H1 (cell line): ENCODE results near the gene ZNF619. TPM values are rescaled to one million over a fixed set of nuclear protein-coding genes. Genes with fewer than 3 reads are reported as not detected.

ENCODE experiments used
- CTCF ChIA-PET: fragments of 300-600 bp; sonication (Branson Sonifier 250); formaldehyde crosslinking; loops from one replicate; lab custom pipeline; 2021; ENCODE audit not compliant: partially characterized antibody; lab: Charles Lee
- POLR2A ChIA-PET: fragments of 300-600 bp; sonication (Branson Sonifier 250); formaldehyde crosslinking; loops from one replicate; lab custom pipeline; 2021; ENCODE audit warnings: inconsistent platforms; ENCODE audit not compliant: partially characterized antibody; lab: Charles Lee
- DNase-seq, 2 experiments: peaks; one replicate each; pipeline versions ENCODE4 v3.0.0 to v3.0.0-alpha.2; 2010 to 2022; ENCODE audit warnings: low spot score in 2 of 2, low read depth in 1 of 2, mixed read lengths in 1 of 2
- FAIRE-seq: peaks from 2 replicates; lab custom pipeline; 2011; peaks lifted over from hg19 to GRCh38; lab: Jason Lieb, UNC
- H2AFZ ChIP-seq: 2 replicates; pipeline ENCODE4 v1.8.1; 2012; ENCODE audit warnings: low read length, inconsistent platforms
- H2AK5ac ChIP-seq: 2 replicates; pipeline ENCODE4 v1.6.1; 2013; ENCODE audit warnings: low read depth, low read length
- H2BK120ac ChIP-seq: replicated peaks from 2 replicates; pipeline ENCODE3; 2013; ENCODE audit warnings: low read depth, low read length, inconsistent platforms
- H2BK12ac ChIP-seq: 2 replicates; pipeline ENCODE4 v1.6.1; 2013; ENCODE audit warnings: low read depth, low read length
- H2BK15ac ChIP-seq: 2 replicates; pipeline ENCODE4 v1.6.1; 2013; ENCODE audit warnings: low read length
- H2BK20ac ChIP-seq: 2 replicates; pipeline ENCODE4 v1.6.1; 2013; ENCODE audit warnings: low read length
- H2BK5ac ChIP-seq: 2 replicates; pipeline ENCODE4 v1.6.1; 2013; ENCODE audit warnings: low read depth, low read length
- H3K14ac ChIP-seq: 2 replicates; pipeline ENCODE4 v1.6.1; 2013; ENCODE audit warnings: inconsistent platforms; ENCODE audit not compliant: insufficient read length
- H3K18ac ChIP-seq: 2 replicates; pipeline ENCODE4 v1.6.1; 2013; ENCODE audit warnings: low read length; ENCODE audit errors: extremely low read depth
- H3K23ac ChIP-seq: 2 replicates; pipeline ENCODE4 v1.6.1; 2013; ENCODE audit warnings: inconsistent platforms; ENCODE audit not compliant: insufficient read length
- H3K23me2 ChIP-seq: 2 replicates; pipeline ENCODE4 v1.6.1; 2013; ENCODE audit warnings: low read depth, low read length
- H3K27ac ChIP-seq: 2 replicates; pipeline ENCODE4 v1.6.1; 2011; ENCODE audit warnings: low read depth, low read length, inconsistent platforms
- H3K27me3 ChIP-seq, 4 experiments: replicated peaks in 1 of 4; 1 replicate in 1 of 4; 2 replicates in 3 of 4; pipeline versions ENCODE4 v1.6.1 to v1.8.1; 2011 to 2013; ENCODE audit warnings: low read length in 3 of 4, mild to moderate bottlenecking in 3 of 4, inconsistent platforms in 2 of 4, mixed read lengths in 2 of 4, moderate library complexity in 1 of 4; ENCODE audit not compliant: control insufficient read depth in 3 of 4, insufficient read depth in 3 of 4; ENCODE audit errors: extremely low read depth in 1 of 4
- H3K36me3 ChIP-seq, 4 experiments: 2 replicates each; pipeline versions ENCODE4 v1.6.1 to v1.8.1; 2011 to 2013; ENCODE audit warnings: mild to moderate bottlenecking in 4 of 4, low read length in 3 of 4, moderate library complexity in 2 of 4, control low read depth in 1 of 4, inconsistent platforms in 1 of 4; ENCODE audit not compliant: insufficient read depth in 4 of 4, control insufficient read depth in 2 of 4
- H3K4ac ChIP-seq: replicated peaks from 2 replicates; pipeline ENCODE3; 2013; ENCODE audit warnings: low read length, low read depth, mixed read lengths, inconsistent platforms; ENCODE audit not compliant: insufficient read length
- H3K4me1 ChIP-seq, 4 experiments: replicated peaks in 1 of 4; 1 replicate in 1 of 4; 2 replicates in 3 of 4; pipeline versions ENCODE4 v1.6.1 to v1.8.1; 2011 to 2013; ENCODE audit warnings: low read length in 3 of 4, inconsistent platforms in 2 of 4, mixed read lengths in 1 of 4; ENCODE audit not compliant: insufficient read depth in 4 of 4, control insufficient read depth in 3 of 4
- H3K4me2 ChIP-seq, 2 experiments: 2 replicates each; pipeline versions ENCODE4 v1.6.1 to v1.8.1; 2011 to 2013; ENCODE audit warnings: low read depth in 2 of 2, low read length in 2 of 2, control low read depth in 1 of 2, inconsistent platforms in 1 of 2, mild to moderate bottlenecking in 1 of 2; ENCODE audit not compliant: insufficient read depth in 1 of 2
- H3K4me3 ChIP-seq, 4 experiments: fragments of 200-600, 300-600 bp in 1 of 4; sonication (generic), shearing (Covaris generic), sonication (Bioruptor Twin) in 1 of 4; 2 replicates each; pipeline versions ENCODE4 v1.5.1 to v1.8.1; 2011 to 2016; ENCODE audit warnings: low read length in 4 of 4, low read depth in 3 of 4, control low read depth in 2 of 4, inconsistent platforms in 2 of 4, mild to moderate bottlenecking in 2 of 4, mixed read lengths in 1 of 4, moderate library complexity in 1 of 4; ENCODE audit not compliant: insufficient read depth in 2 of 4; ENCODE audit errors: extremely low read depth in 1 of 4
- H3K56ac ChIP-seq: replicated peaks from 2 replicates; pipeline ENCODE3; 2013; ENCODE audit warnings: low read depth, mild to moderate bottlenecking, mixed read lengths, low read length, inconsistent platforms; ENCODE audit not compliant: insufficient read length
- H3K79me1 ChIP-seq: 2 replicates; pipeline ENCODE4 v1.6.1; 2013; ENCODE audit warnings: low read depth, low read length, control low read depth
- H3K79me2 ChIP-seq, 2 experiments: 2 replicates each; pipeline versions ENCODE4 v1.6.1 to v1.8.1; 2012 to 2013; ENCODE audit warnings: low read length in 2 of 2, mild to moderate bottlenecking in 2 of 2, inconsistent platforms in 1 of 2; ENCODE audit not compliant: insufficient read depth in 2 of 2, control insufficient read depth in 1 of 2
- H3K9ac ChIP-seq, 4 experiments: replicated peaks in 1 of 4; 1 replicate in 1 of 4; 2 replicates in 3 of 4; pipeline versions ENCODE4 v1.6.1 to v1.8.1; 2011 to 2013; ENCODE audit warnings: low read depth in 3 of 4, low read length in 3 of 4, control low read depth in 2 of 4, mild to moderate bottlenecking in 2 of 4, moderate library complexity in 2 of 4, inconsistent platforms in 1 of 4; ENCODE audit errors: extremely low read depth in 1 of 4
- H3K9me3 ChIP-seq, 2 experiments: 2 replicates each; pipeline versions ENCODE4 v1.6.1 to v1.8.1; 2012 to 2013; ENCODE audit warnings: mild to moderate bottlenecking in 2 of 2, moderate library complexity in 2 of 2, control low read depth in 1 of 2, inconsistent platforms in 1 of 2, low read depth in 1 of 2, low read length in 1 of 2, mixed read lengths in 1 of 2; ENCODE audit not compliant: insufficient read depth in 2 of 2
- H4K20me1 ChIP-seq, 2 experiments: replicated peaks in 1 of 2; 2 replicates each; pipeline versions ENCODE3 to v1.8.1; 2011 to 2013; ENCODE audit warnings: inconsistent platforms in 2 of 2, low read length in 2 of 2, mild to moderate bottlenecking in 1 of 2; ENCODE audit not compliant: insufficient read depth in 2 of 2, control insufficient read depth in 1 of 2
- H4K5ac ChIP-seq: 2 replicates; pipeline ENCODE4 v1.6.1; 2013; ENCODE audit warnings: low read length, low read depth, mixed read lengths, inconsistent platforms; ENCODE audit not compliant: insufficient read length
- H4K8ac ChIP-seq: 2 replicates; pipeline ENCODE4 v1.8.0; 2013; ENCODE audit warnings: mild to moderate bottlenecking, moderate library complexity, low read length, inconsistent platforms; ENCODE audit not compliant: insufficient read depth; ENCODE audit errors: extremely low read depth
- H4K91ac ChIP-seq: replicated peaks from 2 replicates; pipeline ENCODE3; 2013; ENCODE audit warnings: low read length, mixed read lengths, inconsistent platforms; ENCODE audit not compliant: insufficient read length
- CBX5 ChIP-seq: fragments of 300-800, 300-1000 bp; sonication (generic); IDR thresholded peaks from 2 replicates; pipeline ENCODE4 v1.7.1; 2016; ENCODE audit warnings: antibody characterized with exemption, low read length, low read depth
- E2F6 ChIP-seq: IDR thresholded peaks from 2 replicates; pipeline ENCODE4 v1.6.1; 2012; ENCODE audit warnings: inconsistent platforms
- EP300 ChIP-seq, 2 experiments: IDR thresholded peaks; 1 replicate in 1 of 2; 2 replicates in 1 of 2; pipeline ENCODE4 v1.6.1; 2011 to 2012; ENCODE audit warnings: low read depth in 2 of 2, low read length in 2 of 2, mild to moderate bottlenecking in 2 of 2, borderline replicate concordance in 1 of 2, inconsistent platforms in 1 of 2, moderate library complexity in 1 of 2
- MAX ChIP-seq: IDR thresholded peaks from 2 replicates; pipeline ENCODE4 v1.6.1; 2012; ENCODE audit warnings: inconsistent platforms
- PHF8 ChIP-seq: fragments of 200-600 bp; sonication (generic); conservative IDR thresholded peaks from 2 replicates; pipeline ENCODE4 v1.7.1; 2012; ENCODE audit warnings: low read depth, mild to moderate bottlenecking, inconsistent platforms, low read length, moderate library complexity
- POLR2AphosphoS5 ChIP-seq: IDR thresholded peaks from 2 replicates; pipeline ENCODE4 v1.6.1; 2011; ENCODE audit warnings: low read depth, low read length
- SP2 ChIP-seq: IDR thresholded peaks from 2 replicates; pipeline ENCODE4 v1.6.1; 2012; ENCODE audit warnings: mild to moderate bottlenecking, low read length, inconsistent platforms
- TCF12 ChIP-seq: IDR thresholded peaks from 2 replicates; pipeline ENCODE4 v1.6.1; 2011; ENCODE audit warnings: low read depth, mild to moderate bottlenecking, low read length
- WGBS, 2 experiments: shearing (Covaris generic) in 1 of 2; methylation state at CpG; one replicate each; pipeline versions ENCODE4 v1.1.6 to v1.1.7; 2013 to 2015; ENCODE audit warnings: low lambda C conversion rate in 2 of 2, mixed read lengths in 2 of 2, inconsistent platforms in 1 of 2, low coverage in 1 of 2, missing lambda C conversion rate in 1 of 2; ENCODE audit not compliant: insufficient replicate concordance in 2 of 2, insufficient coverage in 1 of 2, insufficient read length in 1 of 2; ENCODE audit errors: extremely low coverage in 1 of 2, missing lambda C conversion rate in 1 of 2; 5-methylcytosine and 5-hydroxymethylcytosine counted together
- polyA plus RNA-seq, 7 experiments: library from polyadenylated mRNA; depleted of rRNA in 3 of 7; stranded (reverse) in 5 of 7; unstranded in 2 of 7; fragments of >200 nt in 5 of 7; fragments of 200-250 nt in 2 of 7; gene quantifications; 1 replicate in 5 of 7; 2 replicates in 1 of 7; 4 replicates in 1 of 7; pipeline versions ENCODE4 v1.2.1 to v1.2.3, GENCODE V29; 2011 to 2013; ENCODE audit warnings: missing spikeins in 2 of 7, mixed read lengths in 2 of 7
- total RNA-seq: library from RNA; stranded (reverse); fragmentation: NEBNext Ultra II Directional; extraction: Animal tissue kit (Norgen Biotek cat#: 25700); gene quantifications from 2 replicates; pipeline ENCODE4 v1.2.1, GENCODE V29; 2021
- TF ChIP-seq, protein P1 (sequence below): IDR thresholded peaks from 2 replicates; pipeline ENCODE4 v1.6.1; 2012; ENCODE audit warnings: low read length, inconsistent platforms

ZNF619 gene
- total and polyA plus RNA-seq, 2 of the 8 experiments (the other 6 are each of a cell fraction or from before 2014, with no cell fraction given): 2.3 to 8.2 TPM

DNA sequence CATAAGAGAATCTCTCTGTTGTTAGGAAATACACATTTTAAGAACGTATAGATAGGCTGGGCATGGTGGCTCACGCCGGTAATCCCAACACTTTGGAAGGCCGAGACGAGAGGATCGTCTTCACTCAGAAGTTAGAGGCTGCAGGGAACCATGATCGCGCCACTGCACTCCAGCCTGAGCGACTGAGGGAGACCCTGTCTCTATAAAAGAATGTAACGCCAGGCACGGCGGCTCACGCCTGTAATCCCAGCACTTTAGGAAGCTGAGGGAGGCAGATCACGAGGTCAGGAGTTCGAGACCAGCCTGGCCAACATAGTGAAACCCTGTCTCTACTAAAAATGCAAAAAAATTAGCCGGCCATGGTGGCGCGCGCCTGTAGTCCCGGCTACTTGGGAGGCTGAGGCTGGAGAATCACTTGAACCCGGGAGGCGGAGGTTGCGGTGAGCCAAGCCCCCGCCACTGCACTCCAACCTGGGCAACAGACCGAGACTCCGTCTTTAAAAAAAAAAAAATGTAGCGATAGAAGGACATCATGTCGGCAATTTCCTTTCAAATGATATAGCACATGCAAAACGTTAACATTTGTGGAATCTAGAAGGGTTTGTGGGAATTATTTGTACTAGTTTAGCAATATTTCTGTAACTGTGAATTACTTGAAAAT lies 20.5 kb upstream of the ZNF619 start:
- Histone ChIP-seq H3K79me2 (peaks cover 6 to 30% of the 10 kb centered on the region in 2 experiments), H2AK5ac (no peak overlapping the region), H4K8ac (peak overlapping the region; percentile 66), H4K5ac (peak overlapping the region; percentile 85), H3K9me3 (no peaks in the 10 kb centered on the region), H2BK20ac (no peak overlapping the region), H3K4me2 (peak overlapping the region; percentile 75 to 81), H3K23ac (no peak overlapping the region), H3K14ac (no peak overlapping the region), H2BK12ac (no peak overlapping the region), H3K4me3 (peak overlapping the region; percentile 78 to 99 (median 93)), H3K27ac (peak overlapping the region; percentile 95), H4K91ac (no peak overlapping the region), H2AFZ (0 out of 2 replicates have a peak overlapping the region, but pooled peaks have one; percentile 27), H3K23me2 (peaks cover 10% of the 10 kb centered on the region), H2BK15ac (no peak overlapping the region), H3K4me1 (peaks cover 0 to 6% (median 4%) of the 10 kb centered on the region in 4 experiments; a peak in 5 of 7 replicates), H3K36me3 (peaks cover 14 to 37% (median 29%) of the 10 kb centered on the region in 4 experiments), H2BK120ac (no peak overlapping the region), H3K79me1 (peaks cover 4% of the 10 kb centered on the region; the same call in 1 of the 2 replicates), H3K27me3 (no peaks in the 10 kb centered on the region), H2BK5ac (no peak overlapping the region), H3K9ac (peak overlapping the region; percentile 70 to 99 (median 98)), H3K56ac (no peak overlapping the region), H4K20me1 (peaks cover 4 to 8% of the 10 kb centered on the region in 2 experiments), H3K4ac (no peak overlapping the region), H3K18ac (0 out of 2 replicates have a peak overlapping the region, but pooled peaks have one; percentile 80)
- no peak for FAIRE-seq
- WGBS, 2 experiments: 73% methylated on average over 29 of the region's 29 CpGs; no CpG with 5 or more reads in 1 of the 2 experiments
- ChIA-PET CTCF (interaction anchor here (0.6 kb wide), 1 partner anchor 456 kb away, joined by 3 read pairs; no protein-coding TSS in a partner anchor), POLR2A (interaction anchor here (0.6 to 6.4 kb wide), 24 partner anchors 9 to 1847 kb away, joined by 3 to 64 read pairs (median 4); partner anchors contain the start of genes EIF1B, ENTPD3, RPSA and ZNF619)
- DNase-seq: no peak
- no peak for TF ChIP-seq SP2
- no peak for TF ChIP-seq MAX
- no peak for TF ChIP-seq CBX5
- TF ChIP-seq TCF12: no peak
- no peak for TF ChIP-seq E2F6
- TF ChIP-seq, protein P1, sequence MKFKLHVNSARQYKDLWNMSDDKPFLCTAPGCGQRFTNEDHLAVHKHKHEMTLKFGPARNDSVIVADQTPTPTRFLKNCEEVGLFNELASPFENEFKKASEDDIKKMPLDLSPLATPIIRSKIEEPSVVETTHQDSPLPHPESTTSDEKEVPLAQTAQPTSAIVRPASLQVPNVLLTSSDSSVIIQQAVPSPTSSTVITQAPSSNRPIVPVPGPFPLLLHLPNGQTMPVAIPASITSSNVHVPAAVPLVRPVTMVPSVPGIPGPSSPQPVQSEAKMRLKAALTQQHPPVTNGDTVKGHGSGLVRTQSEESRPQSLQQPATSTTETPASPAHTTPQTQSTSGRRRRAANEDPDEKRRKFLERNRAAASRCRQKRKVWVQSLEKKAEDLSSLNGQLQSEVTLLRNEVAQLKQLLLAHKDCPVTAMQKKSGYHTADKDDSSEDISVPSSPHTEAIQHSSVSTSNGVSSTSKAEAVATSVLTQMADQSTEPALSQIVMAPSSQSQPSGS: no peak
- TF ChIP-seq PHF8: no peak
- TF ChIP-seq EP300 (IDR thresholded peaks at IDR 0.05; ENCODE audit: borderline replicate concordance in 1 of 2, low read depth in 2 of 2, low read length in 2 of 2): no peak
- TF ChIP-seq POLR2AphosphoS5: no peak
